Measurements from ENCODE around the gene TNPO1. TPM values are rescaled to one million over a fixed set of nuclear protein-coding genes. Genes with fewer than 3 reads are reported as not detected.

TNPO1 gene
- total RNA-seq, 1 donor, result 256 TPM

GRCh38 chr5:72834924-72835323 lies 18.5 kb downstream of the TNPO1 start:
- peaks cover 21% of the 10 kb centered on the region for H3K4me1 ChIP-seq (ENCODE audit: insufficient read depth, low read length)
- no peaks in the 10 kb centered on the region for H3K27me3 ChIP-seq (ENCODE audit: insufficient read depth, low read length)
- H3K4me3 ChIP-seq (ENCODE audit: insufficient read depth, low read length), result no peak overlapping the region
- no peak for TF ChIP-seq CTCF (IDR thresholded peaks at IDR 0.05; ENCODE audit: extremely low read depth, low read depth, low read length)
- H3K36me3 ChIP-seq (ENCODE audit: insufficient read depth, low read length), result no peaks in the 10 kb centered on the region
- DNase-seq (ENCODE audit: insufficient read length, low spot score, missing footprints), result no peak
- peaks cover 98% of the 10 kb centered on the region for H3K79me2 ChIP-seq (ENCODE audit: insufficient read depth, low read length)
- no peak overlapping the region for H3K27ac ChIP-seq (ENCODE audit: low read depth, low read length)
- H3K4me2 ChIP-seq (ENCODE audit: insufficient read depth, low read length), result no peak overlapping the region
- H3K9me3 ChIP-seq (ENCODE audit: low read depth, low read length), result no peaks in the 10 kb centered on the region
- H4K20me1 ChIP-seq (ENCODE audit: insufficient read depth, low read length), result peaks cover 39% of the 10 kb centered on the region
- no peak overlapping the region for H2AFZ ChIP-seq (ENCODE audit: low read length)

- DNase-seq (ENCODE audit: insufficient read length, low spot score, missing footprints), result no peak
Observed at GRCh38 chr5:72835633-72836032, 19.2 kb downstream of the TNPO1 start.

GRCh38 chr5:72836810-72837209 lies 20.3 kb downstream of the TNPO1 start:
- Histone ChIP-seq H4K20me1 (ENCODE audit: insufficient read depth, low read length) (peaks cover 39% of the 10 kb centered on the region), H3K9me3 (ENCODE audit: low read depth, low read length) (no peaks in the 10 kb centered on the region), H3K4me1 (ENCODE audit: insufficient read depth, low read length) (peaks cover 26% of the 10 kb centered on the region), H3K27me3 (ENCODE audit: insufficient read depth, low read length) (no peaks in the 10 kb centered on the region), H3K79me2 (ENCODE audit: insufficient read depth, low read length) (peaks cover 97% of the 10 kb centered on the region), H3K4me3 (ENCODE audit: insufficient read depth, low read length) (no peak overlapping the region), H3K36me3 (ENCODE audit: insufficient read depth, low read length) (no peaks in the 10 kb centered on the region), H3K4me2 (ENCODE audit: insufficient read depth, low read length) (no peak overlapping the region), H3K27ac (ENCODE audit: low read depth, low read length) (no peak overlapping the region), H2AFZ (ENCODE audit: low read length) (no peak overlapping the region)
- DNase-seq (ENCODE audit: insufficient read length, low spot score, missing footprints), result no peak
- TF ChIP-seq CTCF (IDR thresholded peaks at IDR 0.05; ENCODE audit: extremely low read depth, low read depth, low read length), result no peak

More at GRCh38 chr5:72835633-72836032, 19.2 kb downstream of the TNPO1 start:
- TF ChIP-seq CTCF (IDR thresholded peaks at IDR 0.05; ENCODE audit: extremely low read depth, low read depth, low read length), result no peak
- H3K27me3 ChIP-seq (ENCODE audit: insufficient read depth, low read length), result no peaks in the 10 kb centered on the region
- peaks cover 39% of the 10 kb centered on the region for H4K20me1 ChIP-seq (ENCODE audit: insufficient read depth, low read length)
- H3K9me3 ChIP-seq (ENCODE audit: low read depth, low read length), result no peaks in the 10 kb centered on the region
- no peak overlapping the region for H3K27ac ChIP-seq (ENCODE audit: low read depth, low read length)
- H3K4me3 ChIP-seq (ENCODE audit: insufficient read depth, low read length), result no peak overlapping the region
- H3K79me2 ChIP-seq (ENCODE audit: insufficient read depth, low read length), result peaks cover 98% of the 10 kb centered on the region
- H3K36me3 ChIP-seq (ENCODE audit: insufficient read depth, low read length), result no peaks in the 10 kb centered on the region
- peaks cover 21% of the 10 kb centered on the region for H3K4me1 ChIP-seq (ENCODE audit: insufficient read depth, low read length)
- no peak overlapping the region for H2AFZ ChIP-seq (ENCODE audit: low read length)
- no peak overlapping the region for H3K4me2 ChIP-seq (ENCODE audit: insufficient read depth, low read length)

- H3K4me1 ChIP-seq (ENCODE audit: insufficient read depth, low read length), result peaks cover 34% of the 10 kb centered on the region
- H3K27me3 ChIP-seq (ENCODE audit: insufficient read depth, low read length), result no peaks in the 10 kb centered on the region
- no peak overlapping the region for H2AFZ ChIP-seq (ENCODE audit: low read length)
- H3K79me2 ChIP-seq (ENCODE audit: insufficient read depth, low read length), result peaks cover 94% of the 10 kb centered on the region
- H3K4me2 ChIP-seq (ENCODE audit: insufficient read depth, low read length), result no peak overlapping the region
- DNase-seq (ENCODE audit: insufficient read length, low spot score, missing footprints), result peak; percentile 55
- H4K20me1 ChIP-seq (ENCODE audit: insufficient read depth, low read length), result peaks cover 36% of the 10 kb centered on the region
- H3K4me3 ChIP-seq (ENCODE audit: insufficient read depth, low read length), result no peak overlapping the region
- H3K36me3 ChIP-seq (ENCODE audit: insufficient read depth, low read length), result no peaks in the 10 kb centered on the region
- no peak for TF ChIP-seq CTCF (IDR thresholded peaks at IDR 0.05; ENCODE audit: extremely low read depth, low read depth, low read length)
- H3K27ac ChIP-seq (ENCODE audit: low read depth, low read length), result no peak overlapping the region
- no peaks in the 10 kb centered on the region for H3K9me3 ChIP-seq (ENCODE audit: low read depth, low read length)
Observed at GRCh38 chr5:72837524-72838096, 21.1 kb downstream of the TNPO1 start.
